HCT116 (cell line): Measurements from ENCODE around the gene FAAH2. TPM values are rescaled to one million over a fixed set of nuclear protein-coding genes. Genes with fewer than 3 reads are reported as not detected.

ENCODE experiments used
- ATAC-seq: fragments of 200-7000 bp; cut with Tn5 transposase; 2 replicates; pipeline ENCODE4 v1.9.1; 2020; ENCODE audit warnings: mild to moderate bottlenecking, moderate library complexity
- BruUV-seq: library from RNA; stranded (reverse); fragments of 400-500 nt; replicated peaks from 2 replicates; lab custom pipeline; 2021; lab: Mats Ljungman, UMichigan
- CTCF ChIA-PET: fragments of 300-600 bp; sonication (Branson Sonifier 250); formaldehyde crosslinking; loops from one replicate; lab custom pipeline; 2021; ENCODE audit warnings: antibody characterized with exemption; lab: Charles Lee
- POLR2A ChIA-PET: fragments of 300-600, 350-600 bp; sonication (Branson Sonifier 250); formaldehyde crosslinking; loops from one replicate; lab custom pipeline; 2021; ENCODE audit warnings: antibody characterized with exemption; lab: Charles Lee
- RAD21 ChIA-PET, 2 experiments: fragments of 300-600 bp; sonication (Branson Sonifier 250); formaldehyde crosslinking; loops; one replicate each; lab custom pipeline; 2023; ENCODE audit warnings: low total read pairs in 2 of 2; ENCODE audit not compliant: uncharacterized antibody in 2 of 2, unreplicated experiment in 2 of 2, low non-redundant PET in 1 of 2; lab: Charles Lee
- DNase-seq: peaks from one replicate; pipeline ENCODE4 v3.0.0-alpha.2; 2010; ENCODE audit warnings: low read depth, low spot score
- H2AFZ ChIP-seq: fragments of 200-600 bp; shearing (Covaris generic), sonication (generic); 2 replicates; pipeline ENCODE4 v1.6.1; 2017; ENCODE audit warnings: low read depth, mixed run types, mixed read lengths, antibody characterized with exemption, low read length; ENCODE audit not compliant: poor library complexity, severe bottlenecking
- H3K27ac ChIP-seq: 2 replicates; pipeline ENCODE4 v1.5.1; 2012; ENCODE audit warnings: low read depth, low read length
- H3K27me3 ChIP-seq: fragments of 200-600 bp; sonication (generic); 2 replicates; pipeline ENCODE4 v1.6.1; 2016; ENCODE audit warnings: mixed run types, low read length, mixed read lengths; ENCODE audit not compliant: insufficient read depth
- H3K36me3 ChIP-seq, 2 experiments: fragments of 200-500 bp in 1 of 2; fragments of 200-600 bp in 1 of 2; sonication (Bioruptor generic) in 1 of 2; sonication (generic) in 1 of 2; 2 replicates each; pipeline versions ENCODE4 v1.5.1 to v1.6.1; 2014 to 2016; ENCODE audit warnings: low read length in 2 of 2, inconsistent platforms in 1 of 2, mixed read lengths in 1 of 2, mixed run types in 1 of 2; ENCODE audit not compliant: insufficient read depth in 2 of 2, control insufficient read depth in 1 of 2
- H3K4me1 ChIP-seq, 2 experiments: fragments of 200-600 bp in 1 of 2; sonication (generic) in 1 of 2; 2 replicates each; pipeline versions ENCODE4 v1.5.1 to v1.6.1; 2012 to 2017; ENCODE audit warnings: low read length in 2 of 2, inconsistent platforms in 1 of 2, mild to moderate bottlenecking in 1 of 2, mixed read lengths in 1 of 2, mixed run types in 1 of 2, moderate library complexity in 1 of 2; ENCODE audit not compliant: insufficient read depth in 2 of 2, control insufficient read depth in 1 of 2
- H3K4me2 ChIP-seq: fragments of 200-600 bp; sonication (generic); 2 replicates; pipeline ENCODE4 v1.6.1; 2017; ENCODE audit warnings: mixed run types, low read length, mixed read lengths
- H3K4me3 ChIP-seq, 2 experiments: fragments of 200-600 bp in 1 of 2; sonication (generic) in 1 of 2; replicated peaks in 1 of 2; 2 replicates each; pipeline ENCODE4 v1.5.1; 2011 to 2016; ENCODE audit warnings: low read length in 2 of 2, control low read depth in 1 of 2, low read depth in 1 of 2, mild to moderate bottlenecking in 1 of 2, mixed read lengths in 1 of 2, mixed run types in 1 of 2
- H3K79me2 ChIP-seq: fragments of 200-600 bp; sonication (generic); 2 replicates; pipeline ENCODE4 v1.6.1; 2017; ENCODE audit warnings: mild to moderate bottlenecking, mixed run types, low read length, moderate library complexity, mixed read lengths; ENCODE audit not compliant: insufficient read depth
- H3K9ac ChIP-seq: fragments of 200-600 bp; sonication (generic); 2 replicates; pipeline ENCODE4 v1.6.1; 2016; ENCODE audit warnings: low read length, mixed read lengths
- H3K9me2 ChIP-seq: fragments of 200-600 bp; sonication (generic), shearing (Covaris generic); 2 replicates; pipeline ENCODE4 v1.6.1; 2017; ENCODE audit warnings: mixed run types, mild to moderate bottlenecking, moderate library complexity; ENCODE audit not compliant: insufficient read depth
- H3K9me3 ChIP-seq, 2 experiments: fragments of 200-500 bp in 1 of 2; fragments of 200-600 bp in 1 of 2; sonication (Bioruptor generic) in 1 of 2; sonication (generic) in 1 of 2; 2 replicates each; pipeline ENCODE4 v1.6.1; 2014 to 2017; ENCODE audit warnings: low read length in 2 of 2, mixed read lengths in 2 of 2, inconsistent platforms in 1 of 2, low read depth in 1 of 2, mild to moderate bottlenecking in 1 of 2, mixed run types in 1 of 2, moderate library complexity in 1 of 2; ENCODE audit not compliant: control insufficient read depth in 1 of 2, insufficient read depth in 1 of 2
- H4K20me1 ChIP-seq: fragments of 200-600 bp; sonication (generic), shearing (Covaris generic); 2 replicates; pipeline ENCODE4 v1.6.1; 2017; ENCODE audit warnings: mixed run types, mild to moderate bottlenecking, moderate library complexity; ENCODE audit not compliant: insufficient read depth
- CBX3 ChIP-seq: IDR thresholded peaks from 2 replicates; pipeline ENCODE4 v1.6.1; 2012; ENCODE audit warnings: low read depth
- CTCF ChIP-seq, 3 experiments: fragments of 200-600 bp in 1 of 3; sonication (generic) in 1 of 3; IDR thresholded peaks in 2 of 3; conservative IDR thresholded peaks in 1 of 3; 2 replicates each; pipeline ENCODE4 v1.5.1; 2012 to 2017; ENCODE audit warnings: low read depth in 2 of 3, low read length in 2 of 3, antibody characterized with exemption in 1 of 3, borderline replicate concordance in 1 of 3, control low read depth in 1 of 3, mild to moderate bottlenecking in 1 of 3, mixed read lengths in 1 of 3, mixed run types in 1 of 3, moderate library complexity in 1 of 3; ENCODE audit not compliant: insufficient read depth in 1 of 3
- EGR1 ChIP-seq: IDR thresholded peaks from 2 replicates; pipeline ENCODE4 v1.6.1; 2012; ENCODE audit warnings: low read depth
- ELF1 ChIP-seq: IDR thresholded peaks from 2 replicates; pipeline ENCODE4 v1.6.1; 2012; ENCODE audit warnings: low read depth, borderline replicate concordance
- EZH2phosphoT487 ChIP-seq: fragments of 200-600 bp; IDR thresholded peaks from 2 replicates; pipeline ENCODE4 v1.6.1; 2018; ENCODE audit warnings: antibody characterized with exemption, borderline replicate concordance
- FOSL1 ChIP-seq: IDR thresholded peaks from 2 replicates; pipeline ENCODE4 v1.6.1; 2012; ENCODE audit warnings: low read depth
- POLR2A ChIP-seq: IDR thresholded peaks from 2 replicates; pipeline ENCODE4 v1.7.0; 2011; ENCODE audit warnings: borderline replicate concordance; ENCODE audit not compliant: insufficient read depth, insufficient read length; ENCODE audit errors: extremely low read depth
- RAD21 ChIP-seq: IDR thresholded peaks from 2 replicates; pipeline ENCODE4 v1.6.1; 2012; ENCODE audit warnings: low read depth, mild to moderate bottlenecking
- SP1 ChIP-seq: IDR thresholded peaks from 2 replicates; pipeline ENCODE4 v1.6.1; 2012; ENCODE audit warnings: low read depth
- SRF ChIP-seq: IDR thresholded peaks from 2 replicates; pipeline ENCODE4 v1.6.1; 2012; ENCODE audit warnings: low read depth
- TCF7L2 ChIP-seq: IDR thresholded peaks from 2 replicates; pipeline ENCODE4 v1.7.0; 2011; ENCODE audit warnings: borderline replicate concordance, inconsistent platforms; ENCODE audit not compliant: insufficient read depth, insufficient read length; ENCODE audit errors: extremely low read depth
- YY1 ChIP-seq: IDR thresholded peaks from 2 replicates; pipeline ENCODE4 v1.6.1; 2011; ENCODE audit warnings: low read length, low read depth, moderate library complexity, mild to moderate bottlenecking; ENCODE audit not compliant: insufficient replicate concordance; ENCODE audit errors: extremely low read depth
- ZBTB33 ChIP-seq: IDR thresholded peaks from 2 replicates; pipeline ENCODE4 v1.6.1; 2011; ENCODE audit warnings: mild to moderate bottlenecking, low read length, moderate library complexity; ENCODE audit not compliant: insufficient replicate concordance; ENCODE audit errors: extremely low read depth
- ZFX ChIP-seq: fragments of 450-650 bp; IDR thresholded peaks from 2 replicates; pipeline ENCODE4 v1.6.1; 2017
- ZNF274 ChIP-seq: fragments of 200-500 bp; sonication (Bioruptor generic); IDR thresholded peaks from 2 replicates; pipeline ENCODE4 v1.6.1; 2014; ENCODE audit warnings: mild to moderate bottlenecking, low read depth, low read length, inconsistent platforms
- intact Hi-C: fragments of 100-400 bp; cut with micrococcal nuclease; formaldehyde crosslinking; loops from 2 replicates; pipeline ENCODE4 v1.10.0; 2022
- total RNA-seq: library from RNA; stranded (reverse); gene quantifications from one replicate; pipeline ENCODE4 v1.2.1, GENCODE V29; 2021; ENCODE audit not compliant: unreplicated experiment
- TF ChIP-seq, protein P1 (sequence below): IDR thresholded peaks from 2 replicates; pipeline ENCODE4 v1.6.1; 2012; ENCODE audit warnings: low read depth
- TF ChIP-seq, protein P2 (sequence below): IDR thresholded peaks from 2 replicates; pipeline ENCODE4 v1.6.1; 2012

Gene FAAH2
- total RNA-seq, 1 experiment from 2014 or later, result 6.1 TPM

DNA sequence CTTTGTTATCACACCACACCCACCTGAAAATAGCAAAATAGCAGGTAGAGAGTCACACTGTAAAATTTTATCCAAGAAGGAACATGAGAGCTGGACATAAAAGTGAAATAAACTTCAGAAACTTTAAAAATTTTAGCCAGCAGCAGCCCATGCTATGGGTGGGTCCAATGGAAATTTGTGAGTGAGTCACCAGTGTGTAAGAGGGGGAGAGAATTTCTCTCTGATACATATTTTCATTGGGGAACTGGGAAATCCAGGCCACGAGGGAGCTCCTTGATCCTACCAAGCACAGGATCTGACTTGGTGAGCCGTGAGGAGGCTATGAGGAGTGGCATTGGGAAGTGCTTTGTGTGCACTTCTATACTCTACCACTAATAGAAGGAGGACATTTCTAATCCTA lies 136.3 kb downstream of the FAAH2 start:
- no peak for TF ChIP-seq CTCF (IDR thresholded peaks at IDR 0.05 in 2 of 3, conservative IDR thresholded peaks at IDR 0.05 in 1 of 3; ENCODE audit: borderline replicate concordance in 1 of 3, insufficient read depth in 1 of 3, low read depth in 2 of 3, low read length in 2 of 3)
- TF ChIP-seq EGR1, result no peak
- TF ChIP-seq ZFX, result no peak
- no peak for TF ChIP-seq FOSL1
- no peak for TF ChIP-seq POLR2A
- TF ChIP-seq YY1, result no peak
- no peak for TF ChIP-seq ZNF274
- TF ChIP-seq RAD21, result no peak
- TF ChIP-seq CBX3, result no peak
- TF ChIP-seq ELF1, result no peak
- no peak for TF ChIP-seq EZH2phosphoT487
- no peak for TF ChIP-seq ZBTB33
- TF ChIP-seq TCF7L2, result no peak
- TF ChIP-seq SRF, result no peak
- no peak for TF ChIP-seq SP1
- TF ChIP-seq, protein P1, sequence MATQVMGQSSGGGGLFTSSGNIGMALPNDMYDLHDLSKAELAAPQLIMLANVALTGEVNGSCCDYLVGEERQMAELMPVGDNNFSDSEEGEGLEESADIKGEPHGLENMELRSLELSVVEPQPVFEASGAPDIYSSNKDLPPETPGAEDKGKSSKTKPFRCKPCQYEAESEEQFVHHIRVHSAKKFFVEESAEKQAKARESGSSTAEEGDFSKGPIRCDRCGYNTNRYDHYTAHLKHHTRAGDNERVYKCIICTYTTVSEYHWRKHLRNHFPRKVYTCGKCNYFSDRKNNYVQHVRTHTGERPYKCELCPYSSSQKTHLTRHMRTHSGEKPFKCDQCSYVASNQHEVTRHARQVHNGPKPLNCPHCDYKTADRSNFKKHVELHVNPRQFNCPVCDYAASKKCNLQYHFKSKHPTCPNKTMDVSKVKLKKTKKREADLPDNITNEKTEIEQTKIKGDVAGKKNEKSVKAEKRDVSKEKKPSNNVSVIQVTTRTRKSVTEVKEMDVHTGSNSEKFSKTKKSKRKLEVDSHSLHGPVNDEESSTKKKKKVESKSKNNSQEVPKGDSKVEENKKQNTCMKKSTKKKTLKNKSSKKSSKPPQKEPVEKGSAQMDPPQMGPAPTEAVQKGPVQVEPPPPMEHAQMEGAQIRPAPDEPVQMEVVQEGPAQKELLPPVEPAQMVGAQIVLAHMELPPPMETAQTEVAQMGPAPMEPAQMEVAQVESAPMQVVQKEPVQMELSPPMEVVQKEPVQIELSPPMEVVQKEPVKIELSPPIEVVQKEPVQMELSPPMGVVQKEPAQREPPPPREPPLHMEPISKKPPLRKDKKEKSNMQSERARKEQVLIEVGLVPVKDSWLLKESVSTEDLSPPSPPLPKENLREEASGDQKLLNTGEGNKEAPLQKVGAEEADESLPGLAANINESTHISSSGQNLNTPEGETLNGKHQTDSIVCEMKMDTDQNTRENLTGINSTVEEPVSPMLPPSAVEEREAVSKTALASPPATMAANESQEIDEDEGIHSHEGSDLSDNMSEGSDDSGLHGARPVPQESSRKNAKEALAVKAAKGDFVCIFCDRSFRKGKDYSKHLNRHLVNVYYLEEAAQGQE, result no peak
- TF ChIP-seq, protein P2, sequence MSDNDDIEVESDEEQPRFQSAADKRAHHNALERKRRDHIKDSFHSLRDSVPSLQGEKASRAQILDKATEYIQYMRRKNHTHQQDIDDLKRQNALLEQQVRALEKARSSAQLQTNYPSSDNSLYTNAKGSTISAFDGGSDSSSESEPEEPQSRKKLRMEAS, result no peak
- CTCF ChIA-PET, result no interaction called here

More for the DNA sequence above, 136.3 kb downstream of the FAAH2 start:
- ChIA-PET RAD21 (no interaction called here), POLR2A (no interaction called here)
- DNase-seq, result no peak
- no peak overlapping the region for H3K4me2 ChIP-seq
- no TSS peak for BruUV-seq
- intact Hi-C loops, result no loop called here
- H3K4me3 ChIP-seq, result no peak overlapping the region
- no peaks in the 10 kb centered on the region for H4K20me1 ChIP-seq
- no peak for ATAC-seq
- no peak overlapping the region for H3K9ac ChIP-seq
- no peaks in the 10 kb centered on the region for H3K4me1 ChIP-seq
- no peak overlapping the region for H2AFZ ChIP-seq
- H3K27me3 ChIP-seq, result no peaks in the 10 kb centered on the region
- H3K9me3 ChIP-seq, result no peaks in the 10 kb centered on the region
- no peaks in the 10 kb centered on the region for H3K36me3 ChIP-seq
- H3K9me2 ChIP-seq, result no peaks in the 10 kb centered on the region
- H3K79me2 ChIP-seq, result no peaks in the 10 kb centered on the region
- H3K27ac ChIP-seq, result no peak overlapping the region
